Measurements from ENCODE around the gene FLNA.

DNA sequence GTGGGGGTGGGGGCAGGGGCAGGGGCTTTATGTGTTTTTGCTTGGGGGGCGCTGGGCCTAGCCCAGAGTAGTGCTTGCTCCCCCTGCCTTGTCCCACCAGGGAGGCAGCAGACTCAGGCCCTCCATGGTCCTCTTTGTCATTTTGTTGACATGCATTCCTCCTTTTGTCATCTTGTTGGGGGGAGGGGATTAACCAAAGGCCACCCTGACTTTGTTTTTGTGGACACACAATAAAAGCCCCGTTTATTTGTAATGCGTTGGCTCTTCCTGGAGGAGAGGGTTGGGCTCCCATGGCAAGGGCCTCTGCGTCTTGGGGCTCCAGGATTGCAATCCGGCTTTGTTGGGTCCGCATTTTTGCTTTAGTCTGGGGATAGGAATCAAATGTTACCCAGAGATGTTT is 6.8 kb upstream of the FLNA start:
- TF ChIP-seq, protein P1, sequence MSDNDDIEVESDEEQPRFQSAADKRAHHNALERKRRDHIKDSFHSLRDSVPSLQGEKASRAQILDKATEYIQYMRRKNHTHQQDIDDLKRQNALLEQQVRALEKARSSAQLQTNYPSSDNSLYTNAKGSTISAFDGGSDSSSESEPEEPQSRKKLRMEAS (IDR thresholded peaks at IDR 0.05): no peak
- TF ChIP-seq ZNF274 (CRISPR knock-in tag; IDR thresholded peaks at IDR 0.05): no peak
- no peak for TF ChIP-seq U2AF2 (IDR thresholded peaks at IDR 0.05; ENCODE audit: low read depth, low read length)
- no peak for TF ChIP-seq SNAI1 (CRISPR knock-in tag; IDR thresholded peaks at IDR 0.05; ENCODE audit: borderline replicate concordance)
- no peak for TF ChIP-seq GATA4 (IDR thresholded peaks at IDR 0.05; ENCODE audit: borderline replicate concordance, low read depth)
- TF ChIP-seq, protein P2, sequence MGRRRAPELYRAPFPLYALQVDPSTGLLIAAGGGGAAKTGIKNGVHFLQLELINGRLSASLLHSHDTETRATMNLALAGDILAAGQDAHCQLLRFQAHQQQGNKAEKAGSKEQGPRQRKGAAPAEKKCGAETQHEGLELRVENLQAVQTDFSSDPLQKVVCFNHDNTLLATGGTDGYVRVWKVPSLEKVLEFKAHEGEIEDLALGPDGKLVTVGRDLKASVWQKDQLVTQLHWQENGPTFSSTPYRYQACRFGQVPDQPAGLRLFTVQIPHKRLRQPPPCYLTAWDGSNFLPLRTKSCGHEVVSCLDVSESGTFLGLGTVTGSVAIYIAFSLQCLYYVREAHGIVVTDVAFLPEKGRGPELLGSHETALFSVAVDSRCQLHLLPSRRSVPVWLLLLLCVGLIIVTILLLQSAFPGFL (CRISPR knock-in tag; IDR thresholded peaks at IDR 0.05): no peak
- TF ChIP-seq ISL2 (CRISPR knock-in tag; IDR thresholded peaks at IDR 0.05): no peak
- no peak for TF ChIP-seq ZNF781 (CRISPR knock-in tag; IDR thresholded peaks at IDR 0.05; ENCODE audit: borderline replicate concordance, not compliant biosample characterization)
- no peak for TF ChIP-seq PHF21A (CRISPR knock-in tag; IDR thresholded peaks at IDR 0.05)
- TF ChIP-seq FOSL1 (CRISPR knock-in tag; IDR thresholded peaks at IDR 0.05; ENCODE audit: borderline replicate concordance): no peak
- TF ChIP-seq, protein P3, sequence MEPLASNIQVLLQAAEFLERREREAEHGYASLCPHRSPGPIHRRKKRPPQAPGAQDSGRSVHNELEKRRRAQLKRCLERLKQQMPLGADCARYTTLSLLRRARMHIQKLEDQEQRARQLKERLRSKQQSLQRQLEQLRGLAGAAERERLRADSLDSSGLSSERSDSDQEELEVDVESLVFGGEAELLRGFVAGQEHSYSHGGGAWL (CRISPR knock-in tag; IDR thresholded peaks at IDR 0.05): no peak
- TF ChIP-seq, protein P4, sequence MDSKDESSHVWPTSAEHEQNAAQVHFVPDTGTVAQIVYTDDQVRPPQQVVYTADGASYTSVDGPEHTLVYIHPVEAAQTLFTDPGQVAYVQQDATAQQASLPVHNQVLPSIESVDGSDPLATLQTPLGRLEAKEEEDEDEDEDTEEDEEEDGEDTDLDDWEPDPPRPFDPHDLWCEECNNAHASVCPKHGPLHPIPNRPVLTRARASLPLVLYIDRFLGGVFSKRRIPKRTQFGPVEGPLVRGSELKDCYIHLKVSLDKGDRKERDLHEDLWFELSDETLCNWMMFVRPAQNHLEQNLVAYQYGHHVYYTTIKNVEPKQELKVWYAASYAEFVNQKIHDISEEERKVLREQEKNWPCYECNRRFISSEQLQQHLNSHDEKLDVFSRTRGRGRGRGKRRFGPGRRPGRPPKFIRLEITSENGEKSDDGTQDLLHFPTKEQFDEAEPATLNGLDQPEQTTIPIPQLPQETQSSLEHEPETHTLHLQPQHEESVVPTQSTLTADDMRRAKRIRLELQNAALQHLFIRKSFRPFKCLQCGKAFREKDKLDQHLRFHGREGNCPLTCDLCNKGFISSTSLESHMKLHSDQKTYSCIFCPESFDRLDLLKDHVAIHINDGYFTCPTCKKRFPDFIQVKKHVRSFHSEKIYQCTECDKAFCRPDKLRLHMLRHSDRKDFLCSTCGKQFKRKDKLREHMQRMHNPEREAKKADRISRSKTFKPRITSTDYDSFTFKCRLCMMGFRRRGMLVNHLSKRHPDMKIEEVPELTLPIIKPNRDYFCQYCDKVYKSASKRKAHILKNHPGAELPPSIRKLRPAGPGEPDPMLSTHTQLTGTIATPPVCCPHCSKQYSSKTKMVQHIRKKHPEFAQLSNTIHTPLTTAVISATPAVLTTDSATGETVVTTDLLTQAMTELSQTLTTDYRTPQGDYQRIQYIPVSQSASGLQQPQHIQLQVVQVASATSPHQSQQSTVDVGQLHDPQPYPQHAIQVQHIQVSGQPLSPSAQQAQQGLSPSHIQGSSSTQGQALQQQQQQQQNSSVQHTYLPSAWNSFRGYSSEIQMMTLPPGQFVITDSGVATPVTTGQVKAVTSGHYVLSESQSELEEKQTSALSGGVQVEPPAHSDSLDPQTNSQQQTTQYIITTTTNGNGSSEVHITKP (CRISPR knock-in tag; IDR thresholded peaks at IDR 0.05; ENCODE audit: low read depth): no peak
- TF ChIP-seq TCF7 (IDR thresholded peaks at IDR 0.05; ENCODE audit: low read depth): no peak
- TF ChIP-seq ZFX (CRISPR knock-in tag; IDR thresholded peaks at IDR 0.05; ENCODE audit: low read depth): no peak

All from HepG2 (cell line).